WERI-Rb-1 (cell line): ENCODE measurements around the gene SEMA3A.

Source experiments
- DNase-seq: peaks from one replicate; pipeline ENCODE4 v3.0.0-alpha.2; 2020
- H3K27ac ChIP-seq: fragments of 250-450 bp; sonication (Bioruptor Pico); 2 replicates; pipeline ENCODE4 v1.5.1; 2020; ENCODE audit warnings: mild to moderate bottlenecking, moderate library complexity
- H3K27me3 ChIP-seq: fragments of 250-450 bp; sonication (Bioruptor Pico); 2 replicates; pipeline ENCODE4 v1.5.1; 2021; ENCODE audit warnings: mild to moderate bottlenecking, low read depth, moderate library complexity; ENCODE audit not compliant: insufficient read depth, severe bottlenecking
- H3K36me3 ChIP-seq: fragments of 250-450 bp; sonication (Bioruptor Pico); 2 replicates; pipeline ENCODE4 v1.5.1; 2020; ENCODE audit warnings: mild to moderate bottlenecking, moderate library complexity
- H3K4me3 ChIP-seq: 2 replicates; pipeline ENCODE4 v1.5.1; 2011; ENCODE audit warnings: low read depth, mild to moderate bottlenecking, control low read depth, low read length
- H3K9me3 ChIP-seq: fragments of 250-450 bp; sonication (Bioruptor Pico); 2 replicates; pipeline ENCODE4 v1.5.1; 2021; ENCODE audit warnings: mild to moderate bottlenecking, moderate library complexity; ENCODE audit not compliant: severe bottlenecking
- CTCF ChIP-seq: IDR thresholded peaks from 2 replicates; pipeline ENCODE4 v1.5.1; 2011; ENCODE audit warnings: low read depth, mild to moderate bottlenecking, control low read depth, inconsistent platforms, low read length

The SEMA3A gene

GRCh38 chr7:84149573-84149972 lies 45.0 kb downstream of the SEMA3A start:
- DNase-seq: no peak
- Histone ChIP-seq H3K4me3 (no peak overlapping the region), H3K27me3 (no peaks in the 10 kb centered on the region), H3K36me3 (no peaks in the 10 kb centered on the region), H3K9me3 (no peaks in the 10 kb centered on the region), H3K27ac (no peak overlapping the region)
- TF ChIP-seq CTCF: no peak

DNA sequence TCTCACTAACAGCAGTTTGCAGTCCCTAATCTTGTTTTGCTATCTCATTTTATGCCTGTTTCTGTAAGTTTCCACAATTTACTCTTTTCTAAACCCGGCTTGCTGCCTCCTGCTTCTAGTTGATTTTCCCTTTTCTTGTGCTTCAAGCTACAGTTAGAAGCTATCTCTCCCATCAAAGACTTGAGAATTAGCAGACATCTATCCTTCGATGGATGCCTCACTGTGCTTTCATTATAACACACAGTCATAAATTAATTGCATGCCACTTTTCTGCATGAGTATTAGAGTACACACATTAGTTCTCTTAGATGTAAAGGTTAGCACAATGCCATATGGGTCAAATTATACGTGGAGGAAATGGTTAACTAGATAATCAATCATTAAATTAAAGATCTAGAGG lies 48.7 kb downstream of the SEMA3A start:
- H3K27ac ChIP-seq: no peak overlapping the region

GRCh38 chr7:84144935-84145334 lies 49.7 kb downstream of the SEMA3A start:
- no peak overlapping the region for H3K4me3 ChIP-seq
- no peak overlapping the region for H3K27ac ChIP-seq
- no peak for TF ChIP-seq CTCF
- no peaks in the 10 kb centered on the region for H3K36me3 ChIP-seq
- no peaks in the 10 kb centered on the region for H3K9me3 ChIP-seq
- no peaks in the 10 kb centered on the region for H3K27me3 ChIP-seq
- DNase-seq: no peak

More for the DNA sequence above, 48.7 kb downstream of the SEMA3A start:
- DNase-seq: no peak
- Histone ChIP-seq H3K4me3 (no peak overlapping the region), H3K36me3 (no peaks in the 10 kb centered on the region), H3K9me3 (no peaks in the 10 kb centered on the region), H3K27me3 (no peaks in the 10 kb centered on the region)
- no peak for TF ChIP-seq CTCF

DNA sequence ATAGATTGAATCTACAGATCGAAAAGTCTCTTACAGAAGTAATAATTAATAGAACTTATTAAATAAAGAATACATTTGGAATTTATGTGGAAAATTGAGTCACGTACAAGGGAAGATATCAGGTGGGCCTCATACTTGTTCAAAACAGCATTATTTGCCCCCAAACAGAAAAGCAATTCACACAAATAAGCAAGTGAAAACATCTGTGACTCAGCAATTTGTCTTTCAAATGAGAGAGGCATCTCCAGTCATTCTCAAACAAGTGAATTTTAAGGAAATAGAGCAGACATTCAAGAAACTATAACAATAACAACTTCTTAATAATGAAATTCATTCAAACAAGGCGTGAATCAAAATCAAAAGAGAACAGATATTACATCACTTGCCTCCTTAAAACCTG lies 50.1 kb downstream of the SEMA3A start:
- H3K9me3 ChIP-seq: no peaks in the 10 kb centered on the region
- no peak for DNase-seq
- no peak overlapping the region for H3K4me3 ChIP-seq
- TF ChIP-seq CTCF: no peak
- H3K36me3 ChIP-seq: no peaks in the 10 kb centered on the region
- no peak overlapping the region for H3K27ac ChIP-seq
- no peaks in the 10 kb centered on the region for H3K27me3 ChIP-seq

DNA sequence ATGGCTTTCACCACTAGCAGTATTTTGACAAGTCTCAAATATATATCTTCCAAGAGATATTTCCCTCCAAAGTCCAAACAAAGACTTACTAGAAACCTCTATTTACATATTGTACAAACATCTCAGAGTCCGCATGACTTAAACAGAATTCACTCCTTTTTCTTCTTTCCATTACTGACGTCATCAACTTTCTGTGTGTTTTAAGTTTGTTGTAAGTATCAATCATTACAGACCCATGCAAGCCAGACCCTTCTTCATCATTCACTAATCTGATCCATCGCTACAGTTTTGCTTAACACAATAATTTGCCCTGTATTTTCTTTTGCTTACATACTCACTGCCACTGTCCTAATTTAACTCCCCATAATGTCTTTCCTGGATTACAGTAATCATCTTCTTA lies 51.9 kb downstream of the SEMA3A start:
- no peak for TF ChIP-seq CTCF
- no peaks in the 10 kb centered on the region for H3K36me3 ChIP-seq
- no peaks in the 10 kb centered on the region for H3K27me3 ChIP-seq
- H3K27ac ChIP-seq: no peak overlapping the region
- H3K9me3 ChIP-seq: no peaks in the 10 kb centered on the region
- DNase-seq: no peak
- H3K4me3 ChIP-seq: no peak overlapping the region

- DNase-seq: no peak
- H3K9me3 ChIP-seq: no peaks in the 10 kb centered on the region
- TF ChIP-seq CTCF: no peak
- H3K27ac ChIP-seq: no peak overlapping the region
- no peak overlapping the region for H3K4me3 ChIP-seq
- H3K27me3 ChIP-seq: no peaks in the 10 kb centered on the region
- H3K36me3 ChIP-seq: no peaks in the 10 kb centered on the region
These were observed 54.4 kb downstream of the SEMA3A start for GRCh38 chr7:84139986-84140729.
